WTC11 (cell line): Measurements from ENCODE around the gene PDZD2. TPM values are rescaled to one million over a fixed set of nuclear protein-coding genes. Genes with fewer than 3 reads are reported as not detected.

ENCODE experiments used
- ATAC-seq: fragments of 200-7000 bp; cut with Tn5 transposase; 2 replicates; pipeline ENCODE4 v1.10.0; 2021; ENCODE audit warnings: mild to moderate bottlenecking, moderate library complexity
- CTCF ChIA-PET: fragments of 300-600 bp; sonication (Branson Sonifier 250); formaldehyde crosslinking; loops from one replicate; lab custom pipeline; 2021; ENCODE audit warnings: antibody characterized with exemption; lab: Charles Lee
- POLR2A ChIA-PET: fragments of 350-600 bp; sonication (Branson Sonifier 250); formaldehyde crosslinking; loops from one replicate; lab custom pipeline; 2021; ENCODE audit warnings: antibody characterized with exemption; lab: Charles Lee
- DNase-seq: peaks from one replicate; pipeline ENCODE4 v3.0.0; 2021; ENCODE audit warnings: low spot score
- H3K27ac Mint-ChIP-seq: 2 replicates; pipeline ENCODE4 v1.8.0; 2021; ENCODE audit warnings: mixed read lengths
- H3K27me3 Mint-ChIP-seq: 2 replicates; pipeline ENCODE4 v1.8.0; 2021; ENCODE audit warnings: low read depth, mild to moderate bottlenecking, moderate library complexity, mixed read lengths
- H3K36me3 Mint-ChIP-seq: 2 replicates; pipeline ENCODE4 v1.8.0; 2021; ENCODE audit warnings: mixed read lengths
- H3K4me1 Mint-ChIP-seq: 2 replicates; pipeline ENCODE4 v1.8.0; 2022; ENCODE audit warnings: mixed read lengths
- H3K4me3 Mint-ChIP-seq: 2 replicates; pipeline ENCODE4 v1.8.0; 2021; ENCODE audit warnings: mild to moderate bottlenecking, moderate library complexity, mixed read lengths
- H3K9me3 Mint-ChIP-seq: 2 replicates; pipeline ENCODE4 v1.8.0; 2021; ENCODE audit warnings: mixed read lengths
- ESRRA ChIP-seq: sonication (generic); formaldehyde crosslinking; IDR thresholded peaks from 2 replicates; pipeline ENCODE4 v1.8.1; 2022; ENCODE audit warnings: mild to moderate bottlenecking, missing genetic modification reagents, borderline replicate concordance
- ETV6 ChIP-seq: sonication (generic); formaldehyde crosslinking; IDR thresholded peaks from 2 replicates; pipeline ENCODE4 v1.8.1; 2022; ENCODE audit warnings: mild to moderate bottlenecking, missing genetic modification reagents
- FOXJ3 ChIP-seq: sonication (generic); formaldehyde crosslinking; IDR thresholded peaks from 2 replicates; pipeline ENCODE4 v1.9.0; 2021; ENCODE audit warnings: missing genetic modification reagents, mild to moderate bottlenecking, borderline replicate concordance
- IRF2 ChIP-seq: sonication (generic); formaldehyde crosslinking; IDR thresholded peaks from 2 replicates; pipeline ENCODE4 v1.8.0; 2022; ENCODE audit warnings: low read depth, missing genetic modification reagents, borderline replicate concordance
- JUN ChIP-seq: sonication (generic); formaldehyde crosslinking; IDR thresholded peaks from 2 replicates; pipeline ENCODE4 v1.8.0; 2023; ENCODE audit warnings: mild to moderate bottlenecking, missing genetic modification reagents
- NFATC4 ChIP-seq: fragments of 250-450 bp; sonication (Bioruptor Pico); IDR thresholded peaks from 2 replicates; pipeline ENCODE4 v1.9.0; 2021; ENCODE audit warnings: mild to moderate bottlenecking
- NFYB ChIP-seq: sonication (generic); formaldehyde crosslinking; conservative IDR thresholded peaks from 2 replicates; pipeline ENCODE4 v1.8.0; 2022; ENCODE audit warnings: low read depth, missing genetic modification reagents
- NR2C2 ChIP-seq: sonication (generic); formaldehyde crosslinking; IDR thresholded peaks from 2 replicates; pipeline ENCODE4 v1.8.0; 2022; ENCODE audit warnings: mild to moderate bottlenecking, missing genetic modification reagents
- PRRX2 ChIP-seq: fragments of 250-450 bp; sonication (Bioruptor Pico); IDR thresholded peaks from 2 replicates; pipeline ENCODE4 v1.8.0; 2021; ENCODE audit warnings: mild to moderate bottlenecking
- SMAD3 ChIP-seq: sonication (generic); formaldehyde crosslinking; IDR thresholded peaks from 2 replicates; pipeline ENCODE4 v1.8.0; 2022; ENCODE audit warnings: missing genetic modification reagents, mild to moderate bottlenecking, borderline replicate concordance
- SMAD4 ChIP-seq: sonication (generic); formaldehyde crosslinking; IDR thresholded peaks from 2 replicates; pipeline ENCODE4 v1.8.0; 2022; ENCODE audit warnings: mild to moderate bottlenecking, missing genetic modification reagents
- SOX15 ChIP-seq: fragments of 250-450 bp; sonication (Bioruptor Pico); IDR thresholded peaks from 2 replicates; pipeline ENCODE4 v1.9.0; 2021; ENCODE audit warnings: mild to moderate bottlenecking
- ZBTB21 ChIP-seq: sonication (generic); formaldehyde crosslinking; IDR thresholded peaks from 2 replicates; pipeline ENCODE4 v1.8.1; 2023; ENCODE audit warnings: mild to moderate bottlenecking, missing genetic modification reagents, borderline replicate concordance
- total RNA-seq: library from RNA; stranded (reverse); gene quantifications from 3 replicates; pipeline ENCODE4 v1.2.3, GENCODE V29; 2021
- TF ChIP-seq, protein P1 (sequence below): sonication (generic); formaldehyde crosslinking; IDR thresholded peaks from 2 replicates; pipeline ENCODE4 v1.8.1; 2022; ENCODE audit warnings: mild to moderate bottlenecking, moderate library complexity, missing genetic modification reagents
- TF ChIP-seq, protein P2 (sequence below): sonication (generic); formaldehyde crosslinking; IDR thresholded peaks from 2 replicates; pipeline ENCODE4 v1.8.1; 2022; ENCODE audit warnings: missing genetic modification reagents, borderline replicate concordance
- TF ChIP-seq, protein P3 (sequence below): fragments of 250-450 bp; sonication (Bioruptor Pico); IDR thresholded peaks from 2 replicates; pipeline ENCODE4 v1.9.0; 2021; ENCODE audit warnings: moderate library complexity, mild to moderate bottlenecking, inconsistent platforms, borderline replicate concordance
- TF ChIP-seq, protein P4 (sequence below): sonication (generic); formaldehyde crosslinking; IDR thresholded peaks from 2 replicates; pipeline ENCODE4 v1.8.0; 2022; ENCODE audit warnings: missing genetic modification reagents
- TF ChIP-seq, protein P5 (sequence below): sonication (generic); formaldehyde crosslinking; IDR thresholded peaks from 2 replicates; pipeline ENCODE4 v1.8.0; 2023; ENCODE audit warnings: missing genetic modification reagents
- TF ChIP-seq, protein P6 (sequence below): sonication (generic); formaldehyde crosslinking; IDR thresholded peaks from 2 replicates; pipeline ENCODE4 v1.8.1; 2023; ENCODE audit warnings: mild to moderate bottlenecking, missing genetic modification reagents

The PDZD2 gene
- total RNA-seq, 1 experiment from 2014 or later, result 11.4 TPM

DNA sequence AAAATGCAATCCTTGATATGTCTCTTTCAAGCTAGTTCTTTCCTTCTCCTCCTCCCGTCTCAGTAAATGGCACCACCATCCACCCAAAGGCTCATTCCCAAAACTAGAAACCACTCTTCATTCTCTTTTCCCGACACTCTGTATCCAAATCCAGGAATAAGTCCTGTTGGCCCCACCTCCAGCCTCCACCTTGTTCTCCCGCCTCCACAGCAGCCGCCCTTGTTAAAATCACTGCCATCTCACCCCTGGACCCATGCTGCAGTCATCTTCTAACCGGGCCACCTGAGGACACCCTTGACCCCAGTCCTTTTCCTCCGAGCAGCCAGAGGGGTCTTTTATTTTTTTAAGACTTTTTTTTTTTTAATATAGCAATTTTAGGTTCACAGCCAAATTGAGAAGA is 9.4 kb downstream of the PDZD2 start:
- no peaks in the 10 kb centered on the region for H3K36me3 Mint-ChIP-seq
- H3K4me3 Mint-ChIP-seq, result no peak overlapping the region
- H3K9me3 Mint-ChIP-seq, result no peaks in the 10 kb centered on the region
- ChIA-PET CTCF (interaction anchor here (0.6 to 1.2 kb wide), 3 partner anchors 8 to 10 kb away, joined by 3 to 4 read pairs (median 4); partner anchors contain the start of gene PDZD2), POLR2A (no interaction called here)
- H3K27me3 Mint-ChIP-seq, result peaks cover 4% of the 10 kb centered on the region
- no peak for ATAC-seq
- no peak for DNase-seq
- no peak overlapping the region for H3K27ac Mint-ChIP-seq
- TF ChIP-seq ETV6 (no peak), ESRRA (CRISPR knock-in tag) (no peak), FOXJ3 (CRISPR knock-in tag) (no peak), JUN (no peak), PRRX2 (no peak), NR2C2 (CRISPR knock-in tag) (no peak), NFATC4 (CRISPR knock-in tag) (no peak), SMAD4 (CRISPR knock-in tag) (no peak), SOX15 (CRISPR knock-in tag) (no peak), SMAD3 (CRISPR knock-in tag) (no peak), ZBTB21 (CRISPR knock-in tag) (no peak), IRF2 (no peak), NFYB (no peak)
- TF ChIP-seq, protein P1, sequence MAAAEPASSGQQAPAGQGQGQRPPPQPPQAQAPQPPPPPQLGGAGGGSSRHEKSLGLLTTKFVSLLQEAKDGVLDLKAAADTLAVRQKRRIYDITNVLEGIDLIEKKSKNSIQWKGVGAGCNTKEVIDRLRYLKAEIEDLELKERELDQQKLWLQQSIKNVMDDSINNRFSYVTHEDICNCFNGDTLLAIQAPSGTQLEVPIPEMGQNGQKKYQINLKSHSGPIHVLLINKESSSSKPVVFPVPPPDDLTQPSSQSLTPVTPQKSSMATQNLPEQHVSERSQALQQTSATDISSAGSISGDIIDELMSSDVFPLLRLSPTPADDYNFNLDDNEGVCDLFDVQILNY (CRISPR knock-in tag), result no peak
- TF ChIP-seq, protein P2, sequence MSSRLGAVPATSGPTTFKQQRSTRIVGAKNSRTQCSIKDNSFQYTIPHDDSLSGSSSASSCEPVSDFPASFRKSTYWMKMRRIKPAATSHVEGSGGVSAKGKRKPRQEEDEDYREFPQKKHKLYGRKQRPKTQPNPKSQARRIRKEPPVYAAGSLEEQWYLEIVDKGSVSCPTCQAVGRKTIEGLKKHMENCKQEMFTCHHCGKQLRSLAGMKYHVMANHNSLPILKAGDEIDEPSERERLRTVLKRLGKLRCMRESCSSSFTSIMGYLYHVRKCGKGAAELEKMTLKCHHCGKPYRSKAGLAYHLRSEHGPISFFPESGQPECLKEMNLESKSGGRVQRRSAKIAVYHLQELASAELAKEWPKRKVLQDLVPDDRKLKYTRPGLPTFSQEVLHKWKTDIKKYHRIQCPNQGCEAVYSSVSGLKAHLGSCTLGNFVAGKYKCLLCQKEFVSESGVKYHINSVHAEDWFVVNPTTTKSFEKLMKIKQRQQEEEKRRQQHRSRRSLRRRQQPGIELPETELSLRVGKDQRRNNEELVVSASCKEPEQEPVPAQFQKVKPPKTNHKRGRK (CRISPR knock-in tag), result no peak
- TF ChIP-seq, protein P3, sequence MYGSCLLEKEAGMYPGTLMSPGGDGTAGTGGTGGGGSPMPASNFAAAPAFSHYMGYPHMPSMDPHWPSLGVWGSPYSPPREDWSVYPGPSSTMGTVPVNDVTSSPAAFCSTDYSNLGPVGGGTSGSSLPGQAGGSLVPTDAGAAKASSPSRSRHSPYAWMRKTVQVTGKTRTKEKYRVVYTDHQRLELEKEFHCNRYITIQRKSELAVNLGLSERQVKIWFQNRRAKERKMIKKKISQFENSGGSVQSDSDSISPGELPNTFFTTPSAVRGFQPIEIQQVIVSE (CRISPR knock-in tag), result no peak
- TF ChIP-seq, protein P4, sequence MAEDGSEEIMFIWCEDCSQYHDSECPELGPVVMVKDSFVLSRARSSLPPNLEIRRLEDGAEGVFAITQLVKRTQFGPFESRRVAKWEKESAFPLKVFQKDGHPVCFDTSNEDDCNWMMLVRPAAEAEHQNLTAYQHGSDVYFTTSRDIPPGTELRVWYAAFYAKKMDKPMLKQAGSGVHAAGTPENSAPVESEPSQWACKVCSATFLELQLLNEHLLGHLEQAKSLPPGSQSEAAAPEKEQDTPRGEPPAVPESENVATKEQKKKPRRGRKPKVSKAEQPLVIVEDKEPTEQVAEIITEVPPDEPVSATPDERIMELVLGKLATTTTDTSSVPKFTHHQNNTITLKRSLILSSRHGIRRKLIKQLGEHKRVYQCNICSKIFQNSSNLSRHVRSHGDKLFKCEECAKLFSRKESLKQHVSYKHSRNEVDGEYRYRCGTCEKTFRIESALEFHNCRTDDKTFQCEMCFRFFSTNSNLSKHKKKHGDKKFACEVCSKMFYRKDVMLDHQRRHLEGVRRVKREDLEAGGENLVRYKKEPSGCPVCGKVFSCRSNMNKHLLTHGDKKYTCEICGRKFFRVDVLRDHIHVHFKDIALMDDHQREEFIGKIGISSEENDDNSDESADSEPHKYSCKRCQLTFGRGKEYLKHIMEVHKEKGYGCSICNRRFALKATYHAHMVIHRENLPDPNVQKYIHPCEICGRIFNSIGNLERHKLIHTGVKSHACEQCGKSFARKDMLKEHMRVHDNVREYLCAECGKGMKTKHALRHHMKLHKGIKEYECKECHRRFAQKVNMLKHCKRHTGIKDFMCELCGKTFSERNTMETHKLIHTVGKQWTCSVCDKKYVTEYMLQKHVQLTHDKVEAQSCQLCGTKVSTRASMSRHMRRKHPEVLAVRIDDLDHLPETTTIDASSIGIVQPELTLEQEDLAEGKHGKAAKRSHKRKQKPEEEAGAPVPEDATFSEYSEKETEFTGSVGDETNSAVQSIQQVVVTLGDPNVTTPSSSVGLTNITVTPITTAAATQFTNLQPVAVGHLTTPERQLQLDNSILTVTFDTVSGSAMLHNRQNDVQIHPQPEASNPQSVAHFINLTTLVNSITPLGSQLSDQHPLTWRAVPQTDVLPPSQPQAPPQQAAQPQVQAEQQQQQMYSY, result no peak
- TF ChIP-seq, protein P5, sequence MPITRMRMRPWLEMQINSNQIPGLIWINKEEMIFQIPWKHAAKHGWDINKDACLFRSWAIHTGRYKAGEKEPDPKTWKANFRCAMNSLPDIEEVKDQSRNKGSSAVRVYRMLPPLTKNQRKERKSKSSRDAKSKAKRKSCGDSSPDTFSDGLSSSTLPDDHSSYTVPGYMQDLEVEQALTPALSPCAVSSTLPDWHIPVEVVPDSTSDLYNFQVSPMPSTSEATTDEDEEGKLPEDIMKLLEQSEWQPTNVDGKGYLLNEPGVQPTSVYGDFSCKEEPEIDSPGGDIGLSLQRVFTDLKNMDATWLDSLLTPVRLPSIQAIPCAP (CRISPR knock-in tag), result no peak
- TF ChIP-seq, protein P6, sequence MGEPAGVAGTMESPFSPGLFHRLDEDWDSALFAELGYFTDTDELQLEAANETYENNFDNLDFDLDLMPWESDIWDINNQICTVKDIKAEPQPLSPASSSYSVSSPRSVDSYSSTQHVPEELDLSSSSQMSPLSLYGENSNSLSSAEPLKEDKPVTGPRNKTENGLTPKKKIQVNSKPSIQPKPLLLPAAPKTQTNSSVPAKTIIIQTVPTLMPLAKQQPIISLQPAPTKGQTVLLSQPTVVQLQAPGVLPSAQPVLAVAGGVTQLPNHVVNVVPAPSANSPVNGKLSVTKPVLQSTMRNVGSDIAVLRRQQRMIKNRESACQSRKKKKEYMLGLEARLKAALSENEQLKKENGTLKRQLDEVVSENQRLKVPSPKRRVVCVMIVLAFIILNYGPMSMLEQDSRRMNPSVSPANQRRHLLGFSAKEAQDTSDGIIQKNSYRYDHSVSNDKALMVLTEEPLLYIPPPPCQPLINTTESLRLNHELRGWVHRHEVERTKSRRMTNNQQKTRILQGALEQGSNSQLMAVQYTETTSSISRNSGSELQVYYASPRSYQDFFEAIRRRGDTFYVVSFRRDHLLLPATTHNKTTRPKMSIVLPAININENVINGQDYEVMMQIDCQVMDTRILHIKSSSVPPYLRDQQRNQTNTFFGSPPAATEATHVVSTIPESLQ (CRISPR knock-in tag), result no peak
- H3K4me1 Mint-ChIP-seq, result no peaks in the 10 kb centered on the region; the same call in 1 of the 2 replicates
